CD4-positive, alpha-beta T cell treated with Interferon alpha-2 for 1 hour (primary cell): ENCODE data around the gene ATMIN.

Experiments used
- DNase-seq, 2 donors: peaks; one replicate each; pipeline ENCODE4 v3.0.0-alpha.2; 2020 to 2022

The ATMIN gene

GRCh38 chr16:81035398-81035974, at the start of gene ATMIN:
ATMIN (plus strand) TSS chr16:81035842; CDS start chr16:81035871, 29 bp downstream.
- peak; percentile 88 to 92 for DNase-seq

GRCh38 chr16:80986557-80986956, 49.1 kb upstream of the ATMIN start:
- no peak for DNase-seq

GRCh38 chr16:80988756-80989155, 46.9 kb upstream of the ATMIN start:
- DNase-seq: no peak

- no peak for DNase-seq
These were observed 45.8 kb upstream of the ATMIN start for GRCh38 chr16:80989801-80990200.

- no peak for DNase-seq
These were observed 45.1 kb upstream of the ATMIN start for GRCh38 chr16:80990577-80990976.

- DNase-seq: no peak
These were observed 44.7 kb upstream of the ATMIN start for GRCh38 chr16:80990978-80991377.

- no peak for DNase-seq
These were observed 43.7 kb upstream of the ATMIN start for GRCh38 chr16:80991792-80992430.

GRCh38 chr16:80992676-80993293, 42.9 kb upstream of the ATMIN start:
- no peak for DNase-seq

GRCh38 chr16:80993307-80993706, 42.3 kb upstream of the ATMIN start:
- DNase-seq: no peak

- DNase-seq: no peak
These were observed 41.8 kb upstream of the ATMIN start for GRCh38 chr16:80993834-80994233.

GRCh38 chr16:80994451-80994850, 41.2 kb upstream of the ATMIN start:
- no peak for DNase-seq

GRCh38 chr16:80996688-80997138, 38.9 kb upstream of the ATMIN start:
- DNase-seq: no peak

GRCh38 chr16:80997139-80997798, 38.4 kb upstream of the ATMIN start:
- DNase-seq: peak in 1 of 2 donors; percentile 58

- DNase-seq: no peak
These were observed 37.5 kb upstream of the ATMIN start for GRCh38 chr16:80997964-80998620.

GRCh38 chr16:81000873-81001272, 34.8 kb upstream of the ATMIN start:
- DNase-seq: no peak

GRCh38 chr16:81001330-81001729, 34.3 kb upstream of the ATMIN start:
- DNase-seq: no peak

GRCh38 chr16:81003064-81003463, 32.6 kb upstream of the ATMIN start:
- DNase-seq: no peak

- DNase-seq: peak in 1 of 2 donors; percentile 33
These were observed 31.8 kb upstream of the ATMIN start for GRCh38 chr16:81003610-81004460.

GRCh38 chr16:81004646-81005353, 30.8 kb upstream of the ATMIN start:
- peak; percentile 41 to 83 for DNase-seq

- DNase-seq: no peak
These were observed 30.0 kb upstream of the ATMIN start for GRCh38 chr16:81005610-81006161.

GRCh38 chr16:81006211-81006812, 29.3 kb upstream of the ATMIN start:
- peak; percentile 67 to 79 for DNase-seq
